Stimulated activated naive B cell treated with anti-CD40 and anti-IgM and Interleukin-4, amounts not matched to agents 10 μg/mL and 1 μg/mL and 100 μg/mL, for 72 hours (primary cell): Measurements from ENCODE around the gene PPDPF.

Experiments used
- ATAC-seq, 2 donors: fragments of 150-1000 bp; cut with Tn5 transposase; replicated peaks; 2 replicates each; pipeline ENCODE4 v1.10.0; 2021; ENCODE audit warnings: moderate library complexity in 1 of 2
- DNase-seq: peaks from one replicate; pipeline ENCODE4 v3.0.0; 2021
- H3K27ac Mint-ChIP-seq: one replicate; pipeline ENCODE4 v1.8.0; 2022; ENCODE audit warnings: mild to moderate bottlenecking, mixed read lengths
- H3K27me3 Mint-ChIP-seq, 2 donors: one replicate each; pipeline ENCODE4 v1.8.0; 2022; ENCODE audit warnings: mixed read lengths in 2 of 2
- H3K36me3 Mint-ChIP-seq, 2 donors: one replicate each; pipeline ENCODE4 v1.8.0; 2022; ENCODE audit warnings: mixed read lengths in 2 of 2, mild to moderate bottlenecking in 1 of 2
- H3K4me1 Mint-ChIP-seq, 2 donors: one replicate each; pipeline ENCODE4 v1.8.0; 2022; ENCODE audit warnings: mixed read lengths in 2 of 2, mild to moderate bottlenecking in 1 of 2
- H3K4me3 Mint-ChIP-seq, 2 donors: one replicate each; pipeline ENCODE4 v1.8.0; 2022; ENCODE audit warnings: mild to moderate bottlenecking in 2 of 2, mixed read lengths in 2 of 2, moderate library complexity in 1 of 2
- H3K9me3 Mint-ChIP-seq, 2 donors: one replicate each; pipeline ENCODE4 v1.8.0; 2022; ENCODE audit warnings: mixed read lengths in 2 of 2, mild to moderate bottlenecking in 1 of 2

PPDPF gene

DNA sequence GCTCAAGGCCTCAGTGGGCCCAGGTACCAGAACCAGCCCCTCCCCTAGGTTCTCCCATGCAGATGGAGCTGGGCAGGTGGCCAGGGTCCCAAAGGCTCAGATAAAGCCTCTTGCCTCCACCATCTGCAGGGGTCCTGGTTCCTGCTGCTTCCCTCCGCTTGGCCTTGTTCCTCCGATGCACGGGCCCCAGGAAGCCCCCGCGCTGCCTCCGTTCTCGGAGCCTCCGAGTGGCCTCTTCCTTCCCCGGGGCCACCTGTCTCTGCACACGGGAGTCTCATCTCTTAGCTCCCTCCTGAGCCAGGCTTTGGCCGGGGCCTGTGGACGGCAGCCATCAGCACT, 18.5 kb downstream of the PPDPF start:
- Mint-ChIP-seq H3K27me3 (no peaks in the 10 kb centered on the region), H3K4me1 (peaks cover 34 to 50% of the 10 kb centered on the region in 2 donors), H3K4me3 (no peak overlapping the region), H3K27ac (no peak overlapping the region), H3K9me3 (no peaks in the 10 kb centered on the region), H3K36me3 (no peaks in the 10 kb centered on the region)
- ATAC-seq (no peak), DNase-seq (no peak)

DNA sequence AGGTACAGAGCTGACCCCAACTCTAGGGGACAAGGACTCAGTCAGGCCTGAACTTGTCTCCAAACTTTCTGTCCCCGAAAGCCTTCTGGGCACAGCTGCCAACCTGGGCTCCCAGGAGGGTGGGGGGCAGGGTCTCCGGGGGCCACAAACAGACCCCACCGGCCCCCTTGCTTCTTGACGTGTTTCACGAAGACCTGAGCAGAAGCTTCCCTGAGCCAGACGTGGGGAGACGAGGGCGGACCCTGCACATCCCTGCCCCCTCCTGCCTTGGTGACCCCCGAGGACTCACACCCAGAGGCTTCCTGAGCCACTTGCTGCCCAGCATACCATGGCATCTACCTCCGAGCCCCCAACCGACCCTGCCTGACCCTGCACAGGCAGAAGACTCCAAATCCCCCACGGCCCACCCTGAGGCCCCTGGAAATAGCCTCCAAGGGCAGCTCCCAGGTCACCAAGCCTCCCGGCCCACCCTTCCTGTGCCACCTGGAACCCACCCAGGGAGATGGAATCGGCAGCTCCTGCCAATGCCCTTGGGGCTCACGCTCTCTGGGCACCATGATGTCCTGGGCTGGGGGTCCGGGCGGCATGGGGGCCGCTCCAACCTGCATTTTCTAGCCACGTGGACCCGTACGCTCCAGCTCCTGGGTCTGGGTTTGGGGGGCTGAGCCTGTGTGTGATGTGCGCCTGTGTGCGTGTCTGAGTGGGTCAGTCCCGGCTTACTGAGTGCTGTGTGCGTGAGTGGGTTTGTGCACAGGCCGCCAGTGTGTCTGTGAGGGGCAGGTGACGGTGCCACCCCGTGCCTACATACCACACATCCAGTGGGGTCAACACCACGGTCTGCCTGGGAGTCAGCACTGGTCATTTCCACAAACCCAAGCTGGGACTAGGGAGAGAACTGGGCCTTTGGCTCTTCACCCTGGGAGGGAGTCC, 19.1 kb downstream of the PPDPF start:
- no peak overlapping the region for H3K4me3 Mint-ChIP-seq
- no peaks in the 10 kb centered on the region for H3K36me3 Mint-ChIP-seq
- peaks cover 34 to 53% of the 10 kb centered on the region in 2 donors for H3K4me1 Mint-ChIP-seq
- H3K27ac Mint-ChIP-seq = no peak overlapping the region
- no peak for ATAC-seq
- no peaks in the 10 kb centered on the region for H3K27me3 Mint-ChIP-seq
- DNase-seq = no peak
- no peaks in the 10 kb centered on the region for H3K9me3 Mint-ChIP-seq

- Mint-ChIP-seq H3K4me1 (peaks cover 39 to 62% of the 10 kb centered on the region in 2 donors), H3K27ac (peak overlapping the region; percentile 62)
Observed at GRCh38 chr20:63540417-63541186, 20.0 kb downstream of the PPDPF start.

GRCh38 chr20:63541371-63541770, 20.8 kb downstream of the PPDPF start:
- Mint-ChIP-seq H3K4me1 (peaks cover 36 to 66% of the 10 kb centered on the region in 2 donors), H3K9me3 (no peaks in the 10 kb centered on the region), H3K36me3 (no peaks in the 10 kb centered on the region), H3K4me3 (no peak overlapping the region), H3K27me3 (no peaks in the 10 kb centered on the region), H3K27ac (no peak overlapping the region)
- no peak for DNase-seq
- ATAC-seq = no peak

More at GRCh38 chr20:63540417-63541186, 20.0 kb downstream of the PPDPF start:
- Mint-ChIP-seq H3K36me3 (no peaks in the 10 kb centered on the region), H3K9me3 (no peaks in the 10 kb centered on the region), H3K4me3 (no peak overlapping the region), H3K27me3 (no peaks in the 10 kb centered on the region)
- DNase-seq = no peak
- no peak for ATAC-seq

DNA sequence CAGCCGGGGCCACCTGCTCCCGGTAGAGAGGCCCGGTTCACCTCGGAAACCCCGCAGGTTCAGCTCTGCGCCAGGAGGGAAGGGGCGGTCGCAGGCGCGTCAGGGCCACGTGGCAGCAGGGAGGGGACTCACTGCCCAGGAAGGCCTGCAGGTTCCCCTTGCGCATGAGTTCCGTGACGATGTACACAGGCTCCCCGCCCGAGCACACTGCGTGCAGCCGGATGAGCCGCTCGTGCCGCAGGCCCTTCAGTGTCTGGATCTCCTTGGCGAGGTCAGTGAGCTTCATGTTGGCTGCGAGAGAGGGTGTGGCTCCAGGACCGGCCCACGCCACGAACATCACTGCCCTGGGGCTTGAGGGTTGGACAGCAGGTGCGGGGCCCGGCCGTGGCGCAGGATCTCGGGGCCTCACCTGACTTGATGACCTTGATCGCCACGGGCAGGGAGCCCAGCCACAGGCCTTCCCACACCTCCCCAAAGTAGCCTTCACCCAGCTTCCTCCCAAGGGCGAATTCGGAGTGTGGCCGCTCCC, 21.5 kb downstream of the PPDPF start:
- Mint-ChIP-seq H3K27me3 (peaks cover 0 to 7% of the 10 kb centered on the region in 2 donors), H3K27ac (no peak overlapping the region)
- no peak for ATAC-seq

GRCh38 chr20:63542696-63543095, 22.1 kb downstream of the PPDPF start:
- peak; percentile 40 to 59 for ATAC-seq
- DNase-seq = peak; percentile 71
- H3K36me3 Mint-ChIP-seq = no peaks in the 10 kb centered on the region
- H3K27me3 Mint-ChIP-seq = peaks cover 0 to 7% of the 10 kb centered on the region in 2 donors
- peak overlapping the region in 1 of 2 donors; percentile 37 for H3K4me3 Mint-ChIP-seq
- no peaks in the 10 kb centered on the region for H3K9me3 Mint-ChIP-seq
- peaks cover 32 to 61% of the 10 kb centered on the region in 2 donors for H3K4me1 Mint-ChIP-seq
- peak overlapping the region; percentile 70 for H3K27ac Mint-ChIP-seq

More for the DNA sequence above, 21.5 kb downstream of the PPDPF start:
- no peaks in the 10 kb centered on the region for H3K36me3 Mint-ChIP-seq
- peaks cover 36 to 66% of the 10 kb centered on the region in 2 donors for H3K4me1 Mint-ChIP-seq
- no peaks in the 10 kb centered on the region for H3K9me3 Mint-ChIP-seq
- H3K4me3 Mint-ChIP-seq = peak overlapping the region; percentile 21 to 46
- DNase-seq = no peak

- peak; percentile 7 to 26 for ATAC-seq
- no peaks in the 10 kb centered on the region for H3K9me3 Mint-ChIP-seq
- H3K4me1 Mint-ChIP-seq = peaks cover 30 to 57% of the 10 kb centered on the region in 2 donors
- H3K27ac Mint-ChIP-seq = peak overlapping the region; percentile 70
- no peak for DNase-seq
- H3K36me3 Mint-ChIP-seq = no peaks in the 10 kb centered on the region
- peaks cover 0 to 7% of the 10 kb centered on the region in 2 donors for H3K27me3 Mint-ChIP-seq
- peak overlapping the region in 1 of 2 donors; percentile 37 for H3K4me3 Mint-ChIP-seq
Observed at GRCh38 chr20:63543131-63543530, 22.6 kb downstream of the PPDPF start.

DNA sequence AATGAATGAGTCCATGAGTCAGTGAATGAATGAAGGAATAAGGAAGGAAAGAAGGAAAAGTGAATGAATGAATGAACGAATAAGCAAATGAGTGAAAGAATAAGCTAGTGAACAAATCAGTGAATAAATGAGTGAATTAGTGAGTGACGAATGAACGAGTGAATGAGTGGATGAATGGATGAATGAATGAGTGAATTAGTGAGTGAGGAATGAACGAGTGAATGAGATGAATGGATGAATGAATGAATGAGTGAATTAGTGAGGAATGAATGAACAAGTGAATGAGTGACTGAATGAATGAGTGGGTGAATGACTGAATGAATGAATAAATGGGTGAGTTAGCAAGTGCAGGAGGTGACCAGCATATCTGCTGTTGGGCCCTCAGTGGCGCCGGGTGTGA, 23.2 kb downstream of the PPDPF start:
- peaks cover 3 to 10% of the 10 kb centered on the region in 2 donors for H3K27me3 Mint-ChIP-seq
- ATAC-seq (no peak), DNase-seq (no peak)
- H3K4me1 Mint-ChIP-seq = peaks cover 33 to 51% of the 10 kb centered on the region in 2 donors
- H3K4me3 Mint-ChIP-seq = no peak overlapping the region
- no peaks in the 10 kb centered on the region for H3K36me3 Mint-ChIP-seq
- no peaks in the 10 kb centered on the region for H3K9me3 Mint-ChIP-seq
- no peak overlapping the region for H3K27ac Mint-ChIP-seq

- no peak overlapping the region for H3K4me3 Mint-ChIP-seq
- DNase-seq = no peak
- no peak overlapping the region for H3K27ac Mint-ChIP-seq
- peaks cover 3 to 14% of the 10 kb centered on the region in 2 donors for H3K27me3 Mint-ChIP-seq
- no peaks in the 10 kb centered on the region for H3K36me3 Mint-ChIP-seq
- H3K9me3 Mint-ChIP-seq = no peaks in the 10 kb centered on the region
- ATAC-seq = no peak
- H3K4me1 Mint-ChIP-seq = peaks cover 31 to 48% of the 10 kb centered on the region in 2 donors
Observed at GRCh38 chr20:63544241-63544957, 23.8 kb downstream of the PPDPF start.

DNA sequence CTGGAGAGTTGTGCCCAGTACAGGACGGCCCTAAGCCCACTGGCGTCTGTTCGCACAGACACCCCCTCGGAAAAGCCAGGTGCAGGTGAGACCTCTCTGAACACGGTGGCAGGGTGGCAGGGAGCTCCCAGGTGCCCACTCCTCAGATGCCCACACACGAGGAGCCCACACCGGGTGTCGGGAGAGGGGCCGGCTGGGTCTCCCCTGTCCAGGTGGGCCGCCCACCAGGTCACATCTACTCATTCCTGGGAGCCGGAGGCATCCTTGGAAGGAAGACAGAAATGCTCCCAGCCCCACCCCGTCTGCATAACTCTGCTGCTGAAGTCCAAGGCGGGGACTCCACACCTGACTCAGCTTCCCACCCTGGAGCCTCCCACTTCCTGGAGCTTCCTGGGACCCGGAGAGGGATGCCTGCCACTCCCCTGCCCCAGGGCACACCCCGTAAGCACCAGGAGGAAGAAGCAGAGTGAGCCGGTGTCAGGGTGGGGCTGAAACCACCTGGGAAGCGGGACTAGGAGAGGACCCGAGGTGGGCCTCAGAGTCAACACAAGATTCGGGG, 24.5 kb downstream of the PPDPF start:
- Mint-ChIP-seq H3K4me3 (no peak overlapping the region), H3K36me3 (no peaks in the 10 kb centered on the region), H3K4me1 (peaks cover 33 to 52% of the 10 kb centered on the region in 2 donors), H3K27ac (no peak overlapping the region), H3K27me3 (peaks cover 5 to 21% of the 10 kb centered on the region in 2 donors), H3K9me3 (no peaks in the 10 kb centered on the region)
- no peak for DNase-seq
- no peak for ATAC-seq

DNA sequence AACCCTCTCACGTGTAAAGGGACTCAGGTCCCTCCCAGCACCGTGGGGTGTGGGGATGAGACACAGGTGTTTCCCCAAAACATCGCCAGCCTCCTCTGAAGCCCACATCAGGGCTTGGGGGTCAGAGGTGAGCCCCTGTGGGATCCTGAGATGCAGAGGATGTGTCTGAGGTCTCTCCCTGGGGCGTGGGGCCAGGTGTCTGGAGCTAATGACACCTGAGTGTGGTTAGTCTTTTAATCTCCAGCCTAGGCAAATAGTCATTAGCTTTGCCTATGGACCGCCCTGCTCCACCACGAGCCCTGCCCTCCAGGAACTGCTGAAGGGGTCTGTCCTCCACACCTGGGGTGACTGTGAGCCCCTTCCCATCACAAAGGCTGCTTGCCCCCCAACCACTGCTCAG, 25.2 kb downstream of the PPDPF start:
- Mint-ChIP-seq H3K9me3 (no peaks in the 10 kb centered on the region), H3K27me3 (peaks cover 7 to 24% of the 10 kb centered on the region in 2 donors), H3K36me3 (no peaks in the 10 kb centered on the region), H3K27ac (no peak overlapping the region), H3K4me3 (no peak overlapping the region), H3K4me1 (peaks cover 31 to 50% of the 10 kb centered on the region in 2 donors)
- ATAC-seq = no peak
- DNase-seq = no peak

GRCh38 chr20:63546256-63546955, 25.8 kb downstream of the PPDPF start:
- no peak for DNase-seq
- no peak for ATAC-seq
- H3K9me3 Mint-ChIP-seq = no peaks in the 10 kb centered on the region
- H3K27ac Mint-ChIP-seq = no peak overlapping the region
- H3K4me3 Mint-ChIP-seq = no peak overlapping the region
- no peaks in the 10 kb centered on the region for H3K36me3 Mint-ChIP-seq
- peaks cover 7 to 24% of the 10 kb centered on the region in 2 donors for H3K27me3 Mint-ChIP-seq
- H3K4me1 Mint-ChIP-seq = peaks cover 34 to 50% of the 10 kb centered on the region in 2 donors
